PC-9 (cell line): ENCODE measurements around the gene RASL12.

ENCODE experiments used
- EZH2 ChIP-seq: fragments of 200-600 bp; sonication (generic); IDR thresholded peaks from 2 replicates; pipeline ENCODE4 v1.8.0; 2017; ENCODE audit warnings: antibody characterized with exemption, low read depth
- TF ChIP-seq, protein P1 (sequence below): fragments of 200-600 bp; sonication (generic); conservative IDR thresholded peaks from 2 replicates; pipeline ENCODE4 v1.6.1; 2017; ENCODE audit warnings: mixed run types, antibody characterized with exemption, mild to moderate bottlenecking, moderate library complexity

DNA sequence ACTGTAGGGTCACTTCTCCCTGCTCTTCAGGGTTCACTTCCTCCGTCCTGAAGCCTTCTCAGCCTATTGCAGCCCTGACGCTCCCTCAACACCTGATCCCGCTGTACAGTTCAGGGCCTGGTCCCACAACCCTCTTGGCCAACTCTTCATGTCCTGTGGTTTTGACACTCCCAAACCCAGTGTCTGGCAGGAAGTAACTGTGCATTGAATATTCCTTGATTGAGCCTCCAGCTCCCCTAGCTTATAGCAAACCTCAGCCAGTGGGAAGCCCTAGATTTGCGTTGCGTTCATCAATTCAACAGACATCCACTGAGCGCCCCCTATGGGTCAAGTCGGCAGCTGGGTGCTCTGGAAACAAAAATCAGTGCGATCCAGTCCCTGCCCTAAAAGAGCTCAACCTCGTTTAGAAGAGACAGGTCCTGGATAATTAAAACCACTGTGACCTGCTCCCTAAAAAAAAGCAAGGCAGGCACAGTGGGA is 33.7 kb upstream of the RASL12 start:
- TF ChIP-seq, protein P1, sequence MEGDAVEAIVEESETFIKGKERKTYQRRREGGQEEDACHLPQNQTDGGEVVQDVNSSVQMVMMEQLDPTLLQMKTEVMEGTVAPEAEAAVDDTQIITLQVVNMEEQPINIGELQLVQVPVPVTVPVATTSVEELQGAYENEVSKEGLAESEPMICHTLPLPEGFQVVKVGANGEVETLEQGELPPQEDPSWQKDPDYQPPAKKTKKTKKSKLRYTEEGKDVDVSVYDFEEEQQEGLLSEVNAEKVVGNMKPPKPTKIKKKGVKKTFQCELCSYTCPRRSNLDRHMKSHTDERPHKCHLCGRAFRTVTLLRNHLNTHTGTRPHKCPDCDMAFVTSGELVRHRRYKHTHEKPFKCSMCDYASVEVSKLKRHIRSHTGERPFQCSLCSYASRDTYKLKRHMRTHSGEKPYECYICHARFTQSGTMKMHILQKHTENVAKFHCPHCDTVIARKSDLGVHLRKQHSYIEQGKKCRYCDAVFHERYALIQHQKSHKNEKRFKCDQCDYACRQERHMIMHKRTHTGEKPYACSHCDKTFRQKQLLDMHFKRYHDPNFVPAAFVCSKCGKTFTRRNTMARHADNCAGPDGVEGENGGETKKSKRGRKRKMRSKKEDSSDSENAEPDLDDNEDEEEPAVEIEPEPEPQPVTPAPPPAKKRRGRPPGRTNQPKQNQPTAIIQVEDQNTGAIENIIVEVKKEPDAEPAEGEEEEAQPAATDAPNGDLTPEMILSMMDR: peak; percentile 77
- TF ChIP-seq EZH2: no peak
